Skeletal muscle satellite cell (primary cell): ENCODE data around the gene GALNT18.

Experiments
- H3K27me3 ChIP-seq: 2 replicates; pipeline ENCODE4 v1.7.0; 2013; ENCODE audit warnings: low read length; ENCODE audit not compliant: control insufficient read depth, insufficient read depth
- H3K36me3 ChIP-seq: 2 replicates; pipeline ENCODE4 v1.7.0; 2013; ENCODE audit warnings: mild to moderate bottlenecking, control low read depth, low read length; ENCODE audit not compliant: insufficient read depth
- H3K4me1 ChIP-seq: 2 replicates; pipeline ENCODE4 v1.7.0; 2013; ENCODE audit warnings: low read length; ENCODE audit not compliant: control insufficient read depth, insufficient read depth
- H3K4me2 ChIP-seq: 2 replicates; pipeline ENCODE4 v1.7.0; 2013; ENCODE audit warnings: mild to moderate bottlenecking, low read length
- H3K4me3 ChIP-seq: 2 replicates; pipeline ENCODE4 v1.7.0; 2013; ENCODE audit warnings: low read length
- H3K9ac ChIP-seq: 2 replicates; pipeline ENCODE4 v1.7.0; 2013; ENCODE audit warnings: mild to moderate bottlenecking, low read depth, low read length, moderate library complexity
- H3K9me3 ChIP-seq: replicated peaks from 2 replicates; pipeline ENCODE4 v1.7.0; 2013; ENCODE audit warnings: mild to moderate bottlenecking, control low read depth, low read length

GALNT18 gene

DNA sequence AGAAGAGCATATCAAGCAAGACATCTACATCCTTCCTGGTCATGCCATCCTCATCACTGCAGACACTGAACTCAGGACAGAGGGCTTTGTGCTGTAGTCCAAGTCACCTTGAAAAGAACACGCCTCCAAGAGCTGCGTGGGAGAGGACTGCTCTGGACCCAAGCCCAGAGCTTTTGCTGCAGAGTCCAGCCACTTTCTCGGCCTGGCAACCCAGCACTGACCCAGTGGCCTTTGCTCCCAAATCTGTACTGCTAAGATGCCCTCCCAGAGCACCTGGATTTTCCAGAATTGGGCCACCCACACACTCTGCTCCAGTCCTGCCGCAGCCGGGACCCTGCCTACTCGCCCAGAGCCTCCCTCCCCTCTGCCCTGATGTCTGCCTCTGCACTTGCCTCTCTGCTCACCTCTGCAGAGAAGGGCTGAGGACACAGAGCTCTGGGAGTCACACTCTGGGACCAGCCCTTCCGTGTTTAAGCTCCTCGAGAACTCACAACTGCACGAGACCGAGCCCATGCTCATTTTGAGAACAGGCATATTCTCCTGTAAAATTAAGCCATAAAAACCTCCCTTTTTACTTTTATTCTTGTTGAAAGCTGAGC lies 185.0 kb downstream of the GALNT18 start:
- Histone ChIP-seq H3K36me3 (no peaks in the 10 kb centered on the region), H3K4me3 (no peak overlapping the region), H3K9me3 (no peaks in the 10 kb centered on the region), H3K4me1 (no peaks in the 10 kb centered on the region), H3K9ac (no peak overlapping the region), H3K4me2 (no peak overlapping the region), H3K27me3 (peaks cover 56% of the 10 kb centered on the region)

GRCh38 chr11:11435635-11436034 lies 186.2 kb downstream of the GALNT18 start:
- Histone ChIP-seq H3K27me3 (peaks cover 56% of the 10 kb centered on the region), H3K4me2 (no peak overlapping the region), H3K9me3 (no peaks in the 10 kb centered on the region), H3K4me1 (no peaks in the 10 kb centered on the region), H3K4me3 (no peak overlapping the region), H3K9ac (no peak overlapping the region), H3K36me3 (no peaks in the 10 kb centered on the region)

GRCh38 chr11:11433960-11434359 lies 187.8 kb downstream of the GALNT18 start:
- Histone ChIP-seq H3K9ac (no peak overlapping the region), H3K4me3 (no peak overlapping the region), H3K36me3 (no peaks in the 10 kb centered on the region), H3K4me2 (no peak overlapping the region), H3K27me3 (peaks cover 42% of the 10 kb centered on the region), H3K9me3 (no peaks in the 10 kb centered on the region), H3K4me1 (no peaks in the 10 kb centered on the region)

DNA sequence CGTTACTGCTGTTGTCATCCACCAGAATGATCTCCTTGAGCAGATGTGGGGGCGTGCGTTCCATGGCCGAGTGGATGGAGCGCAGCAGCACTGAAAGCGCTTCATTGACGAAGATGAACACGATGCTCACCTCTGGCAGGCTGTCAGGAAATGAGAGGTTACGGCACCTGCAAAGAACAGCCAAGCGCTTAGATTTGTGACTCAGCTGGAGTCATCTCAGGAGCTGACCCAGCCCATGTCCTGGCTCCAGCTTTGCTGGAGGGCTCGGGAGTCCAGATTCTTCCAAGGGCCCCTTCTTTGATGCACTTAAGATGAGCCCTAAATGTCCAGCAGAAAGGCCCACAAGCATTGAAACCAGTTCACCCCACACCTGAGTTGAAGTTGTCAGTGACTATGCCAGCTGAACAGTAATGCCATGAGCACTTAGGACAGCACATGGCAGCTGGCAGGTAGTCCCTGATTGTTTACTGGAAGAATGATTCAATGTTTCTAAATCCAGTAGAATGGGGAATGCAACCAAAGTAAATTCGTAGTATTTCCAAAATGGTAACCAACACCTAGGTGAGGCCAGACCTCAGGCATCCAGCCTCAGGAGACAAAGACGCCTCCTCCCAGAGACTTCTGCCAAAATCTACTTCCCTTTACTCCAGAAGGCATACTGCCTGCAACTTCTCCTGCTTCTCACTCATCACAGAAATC lies 189.0 kb downstream of the GALNT18 start:
- no peaks in the 10 kb centered on the region for H3K36me3 ChIP-seq
- H3K4me1 ChIP-seq = peaks cover 3% of the 10 kb centered on the region
- H3K9ac ChIP-seq = no peak overlapping the region
- H3K9me3 ChIP-seq = no peaks in the 10 kb centered on the region
- peaks cover 35% of the 10 kb centered on the region for H3K27me3 ChIP-seq
- H3K4me3 ChIP-seq = no peak overlapping the region
- H3K4me2 ChIP-seq = no peak overlapping the region

DNA sequence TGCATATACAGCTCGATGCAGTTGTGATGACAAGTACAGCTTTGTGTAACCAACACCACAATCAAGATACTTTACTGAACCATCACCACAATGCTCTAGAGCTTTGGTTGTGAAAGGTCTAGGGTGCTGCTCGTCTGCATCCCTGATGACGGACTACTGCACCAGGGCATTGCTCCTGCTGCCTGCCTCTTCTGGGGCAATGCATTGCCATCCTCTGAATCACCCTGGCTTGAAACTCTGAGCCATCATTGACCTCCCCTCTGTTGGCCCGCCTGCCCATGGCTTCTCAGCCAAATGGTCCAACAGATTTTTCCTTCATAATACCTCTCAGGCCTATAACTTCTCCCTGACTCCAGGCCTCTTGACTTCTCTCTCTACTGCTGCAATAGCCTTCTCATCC lies 191.4 kb downstream of the GALNT18 start:
- peaks cover 16% of the 10 kb centered on the region for H3K27me3 ChIP-seq
- no peak overlapping the region for H3K9ac ChIP-seq
- H3K4me3 ChIP-seq = no peak overlapping the region
- no peaks in the 10 kb centered on the region for H3K36me3 ChIP-seq
- no peaks in the 10 kb centered on the region for H3K9me3 ChIP-seq
- peaks cover 26% of the 10 kb centered on the region for H3K4me1 ChIP-seq
- no peak overlapping the region for H3K4me2 ChIP-seq

GRCh38 chr11:11428714-11429113 lies 193.1 kb downstream of the GALNT18 start:
- peaks cover 9% of the 10 kb centered on the region for H3K27me3 ChIP-seq
- no peak overlapping the region for H3K4me3 ChIP-seq
- no peak overlapping the region for H3K9ac ChIP-seq

DNA sequence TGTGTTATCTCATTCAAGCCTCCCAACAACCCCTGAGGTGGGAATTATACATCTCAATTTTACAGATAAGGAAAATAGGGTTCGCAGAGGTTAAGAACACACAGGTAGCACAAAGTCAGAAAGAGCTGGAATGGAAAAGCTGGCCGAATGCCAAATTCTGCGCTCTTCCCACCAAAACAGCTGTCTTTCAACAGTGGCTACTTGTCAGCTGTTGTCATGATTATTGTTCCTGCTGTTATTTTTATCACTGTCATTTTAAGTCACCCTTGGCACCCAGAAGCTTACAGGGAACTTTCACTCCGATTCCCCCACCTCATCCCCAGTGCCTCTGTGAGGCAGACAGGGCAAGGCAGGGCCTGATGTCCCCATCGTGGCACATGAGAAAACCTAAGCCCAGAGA lies 194.3 kb downstream of the GALNT18 start:
- H3K4me3 ChIP-seq = no peak overlapping the region
- peaks cover 3% of the 10 kb centered on the region for H3K27me3 ChIP-seq
- H3K36me3 ChIP-seq = no peaks in the 10 kb centered on the region
- no peak overlapping the region for H3K9ac ChIP-seq
- no peaks in the 10 kb centered on the region for H3K9me3 ChIP-seq
- peaks cover 28% of the 10 kb centered on the region for H3K4me1 ChIP-seq
- H3K4me2 ChIP-seq = no peak overlapping the region

More at GRCh38 chr11:11428714-11429113, 193.1 kb downstream of the GALNT18 start:
- Histone ChIP-seq H3K36me3 (no peaks in the 10 kb centered on the region), H3K4me1 (peaks cover 26% of the 10 kb centered on the region), H3K4me2 (no peak overlapping the region), H3K9me3 (no peaks in the 10 kb centered on the region)

DNA sequence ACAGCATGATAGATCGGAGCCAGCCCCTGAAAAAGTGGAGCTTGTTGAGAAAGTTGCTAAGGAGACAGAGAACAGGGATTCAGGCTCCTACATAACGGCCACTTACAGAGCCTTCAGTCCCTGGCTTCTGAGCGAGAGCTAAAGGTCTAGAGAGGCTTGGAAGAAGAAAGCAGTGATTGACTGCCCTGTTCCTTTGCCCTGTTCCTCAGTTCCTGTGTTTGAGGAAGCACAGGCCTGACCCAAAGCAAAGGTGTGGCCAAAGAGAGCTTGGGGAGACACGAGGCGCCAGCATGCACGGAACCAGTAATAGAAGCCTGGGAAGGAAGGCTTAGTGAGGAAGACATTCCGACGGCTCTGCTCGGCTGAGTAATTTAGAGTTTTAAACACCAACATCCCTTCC lies 194.7 kb downstream of the GALNT18 start:
- Histone ChIP-seq H3K9ac (no peak overlapping the region), H3K9me3 (no peaks in the 10 kb centered on the region), H3K27me3 (peaks cover 3% of the 10 kb centered on the region)

GRCh38 chr11:11426226-11426952 lies 195.4 kb downstream of the GALNT18 start:
- Histone ChIP-seq H3K4me1 (peaks cover 33% of the 10 kb centered on the region), H3K4me2 (no peak overlapping the region), H3K4me3 (no peak overlapping the region), H3K36me3 (no peaks in the 10 kb centered on the region), H3K9me3 (no peaks in the 10 kb centered on the region), H3K9ac (no peak overlapping the region), H3K27me3 (peaks cover 3% of the 10 kb centered on the region)

More for the DNA sequence above, 194.7 kb downstream of the GALNT18 start:
- no peak overlapping the region for H3K4me3 ChIP-seq
- H3K4me2 ChIP-seq = no peak overlapping the region
- no peaks in the 10 kb centered on the region for H3K36me3 ChIP-seq
- H3K4me1 ChIP-seq = peaks cover 32% of the 10 kb centered on the region

GRCh38 chr11:11425806-11426205 lies 196.0 kb downstream of the GALNT18 start:
- Histone ChIP-seq H3K27me3 (peaks cover 6% of the 10 kb centered on the region), H3K4me3 (no peak overlapping the region), H3K4me1 (peaks cover 33% of the 10 kb centered on the region)

DNA sequence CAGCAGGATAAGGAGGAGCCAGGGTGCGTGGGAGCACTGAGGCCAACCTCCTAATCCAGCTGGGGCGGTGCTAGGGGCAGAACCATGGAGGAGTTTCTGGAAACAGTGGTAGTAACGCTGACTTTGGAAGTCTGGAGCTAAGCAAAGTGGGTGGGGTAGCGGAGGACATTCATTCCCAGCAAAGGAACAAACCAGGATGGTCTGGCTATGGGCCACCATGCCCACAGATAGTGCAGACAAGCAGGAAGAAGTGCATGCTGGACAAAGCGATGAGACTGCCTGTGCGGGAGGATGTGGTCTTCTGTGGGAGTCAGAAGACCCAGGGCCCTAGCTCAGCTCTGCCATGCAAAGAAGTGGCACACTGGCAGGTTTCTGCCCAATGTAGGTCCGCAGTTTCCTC lies 197.1 kb downstream of the GALNT18 start:
- Histone ChIP-seq H3K9ac (no peak overlapping the region), H3K36me3 (no peaks in the 10 kb centered on the region), H3K27me3 (peaks cover 7% of the 10 kb centered on the region), H3K4me2 (no peak overlapping the region), H3K4me3 (no peak overlapping the region), H3K4me1 (peaks cover 33% of the 10 kb centered on the region), H3K9me3 (no peaks in the 10 kb centered on the region)

More at GRCh38 chr11:11425806-11426205, 196.0 kb downstream of the GALNT18 start:
- no peaks in the 10 kb centered on the region for H3K9me3 ChIP-seq
- H3K36me3 ChIP-seq = no peaks in the 10 kb centered on the region
- H3K4me2 ChIP-seq = no peak overlapping the region
- no peak overlapping the region for H3K9ac ChIP-seq
